Measurements from ENCODE around the gene LRRC72. TPM values are rescaled to one million over a fixed set of nuclear protein-coding genes. Genes with fewer than 3 reads are reported as not detected.
A peak's percentile ranks its signal among the peaks of the same experiment; 100 is the strongest.

Gene LRRC72
- total RNA-seq, 2 donors from 2014 or later: not detected

GRCh38 chr7:16604054-16604453 is 77.4 kb downstream of the LRRC72 start:
- no peaks in the 10 kb centered on the region for H3K9me3 ChIP-seq (ENCODE audit: control insufficient read depth, low read length)
- Mint-ChIP-seq H3K4me1 (peaks cover under 1% of the 10 kb centered on the region), H3K4me3 (no peak overlapping the region), H3K9me3 (no peaks in the 10 kb centered on the region), H3K27ac (no peak overlapping the region), H3K36me3 (ENCODE audit: low read depth) (peaks cover 69% of the 10 kb centered on the region), H3K27me3 (ENCODE audit: insufficient read depth) (no peaks in the 10 kb centered on the region)
- H3K4me3 ChIP-seq (ENCODE audit: low read length): no peak overlapping the region
- WGBS, 2 experiments (ENCODE audit: insufficient coverage in 1 of 2, insufficient read length in 1 of 2): 90 to 100% methylated on average over 2 to 3 of the region's 3 CpGs
- DNase-seq: no peak
- H3K4me1 ChIP-seq (ENCODE audit: control insufficient read depth, insufficient read depth, low read length): no peaks in the 10 kb centered on the region
- H3K36me3 ChIP-seq (ENCODE audit: control insufficient read depth, insufficient read depth, low read length): peaks cover 84% of the 10 kb centered on the region
- no peak overlapping the region for H3K27ac ChIP-seq (ENCODE audit: low read depth, low read length)
- TF ChIP-seq, protein P1, sequence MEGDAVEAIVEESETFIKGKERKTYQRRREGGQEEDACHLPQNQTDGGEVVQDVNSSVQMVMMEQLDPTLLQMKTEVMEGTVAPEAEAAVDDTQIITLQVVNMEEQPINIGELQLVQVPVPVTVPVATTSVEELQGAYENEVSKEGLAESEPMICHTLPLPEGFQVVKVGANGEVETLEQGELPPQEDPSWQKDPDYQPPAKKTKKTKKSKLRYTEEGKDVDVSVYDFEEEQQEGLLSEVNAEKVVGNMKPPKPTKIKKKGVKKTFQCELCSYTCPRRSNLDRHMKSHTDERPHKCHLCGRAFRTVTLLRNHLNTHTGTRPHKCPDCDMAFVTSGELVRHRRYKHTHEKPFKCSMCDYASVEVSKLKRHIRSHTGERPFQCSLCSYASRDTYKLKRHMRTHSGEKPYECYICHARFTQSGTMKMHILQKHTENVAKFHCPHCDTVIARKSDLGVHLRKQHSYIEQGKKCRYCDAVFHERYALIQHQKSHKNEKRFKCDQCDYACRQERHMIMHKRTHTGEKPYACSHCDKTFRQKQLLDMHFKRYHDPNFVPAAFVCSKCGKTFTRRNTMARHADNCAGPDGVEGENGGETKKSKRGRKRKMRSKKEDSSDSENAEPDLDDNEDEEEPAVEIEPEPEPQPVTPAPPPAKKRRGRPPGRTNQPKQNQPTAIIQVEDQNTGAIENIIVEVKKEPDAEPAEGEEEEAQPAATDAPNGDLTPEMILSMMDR (conservative IDR thresholded peaks at IDR 0.05): peak; percentile 28
- H3K9ac ChIP-seq (ENCODE audit: extremely low read depth, low read length, poor library complexity, severe bottlenecking): no peak overlapping the region
- no peaks in the 10 kb centered on the region for H3K27me3 ChIP-seq (ENCODE audit: control insufficient read depth, insufficient read depth, low read length, poor library complexity, severe bottlenecking)

- no peaks in the 10 kb centered on the region for H3K27me3 ChIP-seq (ENCODE audit: control insufficient read depth, insufficient read depth, low read length, poor library complexity, severe bottlenecking)
- H3K9ac ChIP-seq (ENCODE audit: extremely low read depth, low read length, poor library complexity, severe bottlenecking): no peak overlapping the region
- no peaks in the 10 kb centered on the region for H3K9me3 Mint-ChIP-seq
- H3K4me3 Mint-ChIP-seq: no peak overlapping the region
- no peak overlapping the region for H3K27ac Mint-ChIP-seq
- no peaks in the 10 kb centered on the region for H3K4me1 ChIP-seq (ENCODE audit: control insufficient read depth, insufficient read depth, low read length)
- H3K4me1 Mint-ChIP-seq: peaks cover 14% of the 10 kb centered on the region
- H3K36me3 Mint-ChIP-seq (ENCODE audit: low read depth): peaks cover 75% of the 10 kb centered on the region
- no peaks in the 10 kb centered on the region for H3K9me3 ChIP-seq (ENCODE audit: control insufficient read depth, low read length)
- no peak overlapping the region for H3K27ac ChIP-seq (ENCODE audit: low read depth, low read length)
- WGBS, 2 experiments (ENCODE audit: insufficient coverage in 1 of 2, insufficient read length in 1 of 2): 92 to 100% methylated on average over 3 of the region's 3 CpGs
- H3K4me3 ChIP-seq (ENCODE audit: low read length): no peak overlapping the region
- no peak for DNase-seq
- TF ChIP-seq, protein P1 (conservative IDR thresholded peaks at IDR 0.05): no peak
- no peaks in the 10 kb centered on the region for H3K27me3 Mint-ChIP-seq (ENCODE audit: insufficient read depth)
- H3K36me3 ChIP-seq (ENCODE audit: control insufficient read depth, insufficient read depth, low read length): peaks cover 79% of the 10 kb centered on the region
Observed at GRCh38 chr7:16606704-16607103, 80.1 kb downstream of the LRRC72 start.

GRCh38 chr7:16609842-16610450 is 83.3 kb downstream of the LRRC72 start:
- Histone ChIP-seq H3K9me3 (ENCODE audit: control insufficient read depth, low read length) (no peaks in the 10 kb centered on the region), H3K27me3 (ENCODE audit: control insufficient read depth, insufficient read depth, low read length, poor library complexity, severe bottlenecking) (no peaks in the 10 kb centered on the region), H3K4me3 (ENCODE audit: low read length) (no peak overlapping the region), H3K9ac (ENCODE audit: extremely low read depth, low read length, poor library complexity, severe bottlenecking) (no peak overlapping the region), H3K36me3 (ENCODE audit: control insufficient read depth, insufficient read depth, low read length) (peaks cover 73% of the 10 kb centered on the region), H3K27ac (ENCODE audit: low read depth, low read length) (no peak overlapping the region), H3K4me1 (ENCODE audit: control insufficient read depth, insufficient read depth, low read length) (no peaks in the 10 kb centered on the region)
- no peak for DNase-seq
- 95 to 100% methylated on average over 2 to 4 of the region's 4 CpGs for WGBS, 2 experiments (ENCODE audit: insufficient coverage in 1 of 2, insufficient read length in 1 of 2)
- TF ChIP-seq, protein P1 (conservative IDR thresholded peaks at IDR 0.05): no peak
- no peaks in the 10 kb centered on the region for H3K9me3 Mint-ChIP-seq
- H3K4me3 Mint-ChIP-seq: no peak overlapping the region
- H3K4me1 Mint-ChIP-seq: peaks cover 14% of the 10 kb centered on the region
- no peaks in the 10 kb centered on the region for H3K27me3 Mint-ChIP-seq (ENCODE audit: insufficient read depth)
- H3K36me3 Mint-ChIP-seq (ENCODE audit: low read depth): peaks cover 69% of the 10 kb centered on the region
- H3K27ac Mint-ChIP-seq: peak overlapping the region; percentile 83
